SJSA1 (cell line): ENCODE measurements around the gene LRRC37A3. TPM values are rescaled to one million over a fixed set of nuclear protein-coding genes. Genes with fewer than 3 reads are reported as not detected.
A peak's percentile ranks its signal among the peaks of the same experiment; 100 is the strongest.
"Not testable (repeated sequence)": the region's sequence is repeated elsewhere in the genome, so short reads cannot be mapped to it uniquely, and the experiment has no call there.

ENCODE experiments used
- DNase-seq, 2 experiments: peaks; one replicate each; pipeline ENCODE4 v3.0.0-alpha.2; 2015 to 2020; ENCODE audit warnings: low spot score in 2 of 2, low read depth in 1 of 2
- H3K27ac ChIP-seq: fragments of 250-450 bp; sonication (Bioruptor Pico); 2 replicates; pipeline ENCODE4 v1.5.1; 2020; ENCODE audit warnings: mild to moderate bottlenecking, moderate library complexity
- H3K27me3 ChIP-seq: fragments of 250-450 bp; sonication (Bioruptor Pico); replicated peaks from 2 replicates; pipeline ENCODE4 v1.5.1; 2020; ENCODE audit warnings: mild to moderate bottlenecking, moderate library complexity
- H3K36me3 ChIP-seq: fragments of 250-450 bp; sonication (Bioruptor Pico); 2 replicates; pipeline ENCODE4 v1.5.1; 2020; ENCODE audit warnings: mild to moderate bottlenecking
- H3K4me1 ChIP-seq: fragments of 250-450 bp; sonication (Bioruptor Pico); replicated peaks from 2 replicates; pipeline ENCODE4 v1.6.1; 2021; ENCODE audit warnings: mild to moderate bottlenecking
- H3K4me3 ChIP-seq: fragments of 250-450 bp; sonication (Bioruptor Pico); 2 replicates; pipeline ENCODE4 v1.5.1; 2020; ENCODE audit warnings: mild to moderate bottlenecking
- H3K9me3 ChIP-seq: fragments of 250-450 bp; sonication (Bioruptor Pico); replicated peaks from 2 replicates; pipeline ENCODE4 v1.5.1; 2020; ENCODE audit warnings: mild to moderate bottlenecking
- total RNA-seq: library from RNA; depleted of rRNA; stranded (reverse); fragments of >200 nt; shearing (Covaris generic); gene quantifications from 2 replicates; pipeline ENCODE4 v1.2.3, GENCODE V29; 2014

The LRRC37A3 gene
- total RNA-seq, 1 experiment from 2014 or later, result 3.0 TPM

GRCh38 chr17:64915244-64915643, 4.0 kb downstream of the LRRC37A3 start:
- H3K4me3 ChIP-seq, H3K9me3 ChIP-seq, H3K27ac ChIP-seq, DNase-seq, H3K27me3 ChIP-seq, H3K36me3 ChIP-seq, H3K4me1 ChIP-seq: not testable (repeated sequence)

GRCh38 chr17:64910191-64910514, 9.1 kb downstream of the LRRC37A3 start:
- not testable (repeated sequence) for H3K4me1 ChIP-seq, H3K27ac ChIP-seq, H3K27me3 ChIP-seq, H3K9me3 ChIP-seq, H3K36me3 ChIP-seq, H3K4me3 ChIP-seq, DNase-seq

- not testable (repeated sequence) for H3K9me3 ChIP-seq, H3K27me3 ChIP-seq, H3K36me3 ChIP-seq, DNase-seq, H3K4me3 ChIP-seq, H3K4me1 ChIP-seq, H3K27ac ChIP-seq
Measured at GRCh38 chr17:64909511-64910190, 9.6 kb downstream of the LRRC37A3 start.

DNA sequence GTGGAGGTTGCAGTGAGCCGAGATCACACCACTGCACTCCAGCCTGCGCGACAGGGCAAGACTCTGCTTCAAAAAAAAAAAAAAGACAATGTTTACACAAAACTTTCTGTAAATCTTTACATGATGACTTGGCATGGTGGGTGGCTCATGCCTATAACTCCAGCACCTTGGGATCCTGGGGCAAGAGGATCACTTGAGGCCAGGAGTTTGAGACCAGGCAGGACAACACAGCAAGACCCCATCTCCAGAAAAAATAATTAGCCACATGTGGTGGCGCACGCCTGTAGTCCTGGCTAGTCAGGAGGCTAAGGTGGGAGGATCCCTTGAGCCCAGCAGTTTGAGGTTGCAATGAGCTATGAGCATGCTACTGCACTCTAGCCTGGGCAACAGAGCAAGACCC, 15.2 kb downstream of the LRRC37A3 start:
- H3K27ac ChIP-seq, H3K4me1 ChIP-seq, H3K36me3 ChIP-seq, H3K9me3 ChIP-seq, H3K27me3 ChIP-seq, H3K4me3 ChIP-seq, DNase-seq: not testable (repeated sequence)

- peak in 1 of 2 experiments; percentile 44 for DNase-seq
- H3K27me3 ChIP-seq, H3K36me3 ChIP-seq, H3K9me3 ChIP-seq, H3K27ac ChIP-seq, H3K4me3 ChIP-seq, H3K4me1 ChIP-seq: not testable (repeated sequence)
Measured at GRCh38 chr17:64897136-64897535, 22.1 kb downstream of the LRRC37A3 start.

DNA sequence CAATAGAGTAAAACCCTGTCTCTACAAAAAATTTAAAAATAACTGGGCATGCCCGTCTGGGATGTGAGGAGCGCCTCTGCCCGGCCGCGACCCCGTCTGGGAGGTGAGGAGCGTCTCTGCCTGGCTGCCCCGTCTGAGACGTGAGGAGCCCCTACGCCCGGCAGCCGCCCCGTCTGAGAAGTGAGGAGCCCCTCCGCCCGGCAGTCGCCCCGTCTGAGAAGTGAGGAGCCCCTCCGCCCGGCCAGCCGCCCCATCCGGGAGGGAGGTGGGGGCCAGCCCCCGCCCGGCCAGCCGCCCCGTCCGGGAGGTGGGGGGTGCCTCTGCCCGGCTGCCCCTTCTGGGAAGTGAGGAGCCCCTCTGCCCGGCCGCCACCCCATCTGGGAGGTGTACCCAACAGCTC, 45.1 kb downstream of the LRRC37A3 start:
- H3K9me3 ChIP-seq, H3K36me3 ChIP-seq, H3K4me3 ChIP-seq, H3K27me3 ChIP-seq, DNase-seq, H3K27ac ChIP-seq, H3K4me1 ChIP-seq: not testable (repeated sequence)

GRCh38 chr17:64847504-64848466, 71.5 kb downstream of the LRRC37A3 start:
- H3K27me3 ChIP-seq, H3K9me3 ChIP-seq, H3K36me3 ChIP-seq, H3K27ac ChIP-seq, H3K4me3 ChIP-seq, H3K4me1 ChIP-seq: not testable (repeated sequence)
- peak; percentile 52 to 75 for DNase-seq

GRCh38 chr17:64846892-64847291, 72.4 kb downstream of the LRRC37A3 start:
- H3K4me3 ChIP-seq, DNase-seq, H3K9me3 ChIP-seq, H3K4me1 ChIP-seq, H3K36me3 ChIP-seq, H3K27ac ChIP-seq, H3K27me3 ChIP-seq: not testable (repeated sequence)

DNA sequence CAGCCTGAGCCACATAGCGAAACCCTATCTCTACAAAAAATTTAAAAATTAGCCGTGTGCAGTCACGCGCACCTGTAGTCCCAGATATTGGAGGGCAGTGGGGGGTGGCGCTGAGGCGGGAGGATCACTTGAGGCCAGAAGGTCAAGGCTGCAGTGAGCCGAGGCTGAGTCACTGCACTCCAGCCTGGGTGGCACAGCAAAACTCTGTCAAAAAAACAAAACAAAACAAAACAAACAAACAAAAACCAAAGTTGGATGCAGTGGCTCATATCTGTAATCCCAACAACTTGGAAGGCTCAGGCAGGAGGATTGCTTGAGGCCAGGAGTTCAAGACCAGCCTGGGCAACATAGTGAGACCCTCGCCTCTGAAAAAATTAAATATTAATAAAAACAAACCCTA, 75.4 kb downstream of the LRRC37A3 start:
- H3K4me1 ChIP-seq, H3K27me3 ChIP-seq, H3K27ac ChIP-seq, H3K4me3 ChIP-seq, H3K36me3 ChIP-seq, H3K9me3 ChIP-seq: not testable (repeated sequence)
- DNase-seq, result peak in 1 of 2 experiments; percentile 46

DNA sequence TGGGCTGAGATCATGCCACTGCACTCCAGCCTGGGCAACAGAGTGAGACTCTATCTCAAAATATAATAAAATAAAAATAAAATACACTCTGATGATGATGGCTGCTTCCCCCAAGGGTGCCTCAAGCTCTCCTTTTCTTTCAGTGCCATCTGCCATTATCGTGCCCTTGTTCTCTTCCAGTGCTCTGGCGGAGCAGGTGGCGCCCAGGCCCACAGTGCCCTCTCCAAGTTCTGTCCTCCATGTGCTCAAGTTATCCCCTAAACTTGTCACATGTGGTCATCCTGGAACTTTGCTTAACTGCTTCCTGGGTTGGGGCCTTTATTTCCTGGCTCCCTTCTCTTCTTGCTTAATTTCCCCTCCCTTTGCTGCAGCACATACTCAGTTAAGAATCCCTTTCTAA, 76.4 kb downstream of the LRRC37A3 start:
- not testable (repeated sequence) for H3K4me3 ChIP-seq, H3K4me1 ChIP-seq, H3K27me3 ChIP-seq, H3K9me3 ChIP-seq, H3K27ac ChIP-seq, H3K36me3 ChIP-seq, DNase-seq

DNA sequence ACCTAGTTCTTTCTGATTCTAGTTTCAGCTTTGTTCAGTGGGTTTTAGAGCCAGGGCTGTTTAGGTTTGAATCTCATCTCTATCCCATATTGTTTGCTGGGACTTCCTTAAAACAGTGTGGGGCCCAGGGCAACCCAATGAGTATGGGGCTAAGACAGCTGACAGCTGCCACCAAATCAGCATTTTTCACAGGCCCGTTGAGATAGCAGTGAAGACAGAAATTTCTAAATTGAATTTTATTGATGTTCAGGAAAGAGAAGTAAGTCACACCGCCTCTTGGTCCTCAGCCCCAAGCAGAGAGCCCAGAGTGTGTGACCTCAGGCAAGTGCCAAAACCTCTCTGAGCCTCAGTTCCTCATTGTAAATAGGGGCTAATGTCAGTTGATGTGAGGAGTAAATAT, 78.3 kb downstream of the LRRC37A3 start:
- not testable (repeated sequence) for H3K36me3 ChIP-seq, DNase-seq, H3K27me3 ChIP-seq, H3K4me3 ChIP-seq, H3K27ac ChIP-seq, H3K9me3 ChIP-seq, H3K4me1 ChIP-seq

DNA sequence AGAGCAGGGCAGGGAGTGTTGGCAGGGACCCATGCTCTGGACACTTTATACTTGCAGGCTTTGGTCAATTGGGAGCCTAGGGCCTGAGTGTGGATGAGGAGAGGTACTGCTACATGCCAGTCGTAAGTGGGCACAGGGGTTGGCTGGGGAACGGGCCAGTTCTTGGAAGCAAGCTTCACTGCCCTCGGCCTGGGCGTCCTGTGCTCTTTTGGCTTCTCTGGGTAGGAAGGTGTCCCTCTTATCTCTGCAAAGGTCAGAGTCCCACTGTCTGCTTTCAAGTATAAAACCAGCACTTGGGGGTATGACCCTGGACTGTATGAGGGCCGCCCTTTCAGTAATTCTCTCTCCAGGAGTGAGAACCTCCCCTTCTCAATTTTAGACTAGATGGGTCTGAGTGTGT, 80.8 kb downstream of the LRRC37A3 start:
- not testable (repeated sequence) for H3K36me3 ChIP-seq, H3K27me3 ChIP-seq, DNase-seq, H3K4me1 ChIP-seq, H3K27ac ChIP-seq, H3K9me3 ChIP-seq, H3K4me3 ChIP-seq

GRCh38 chr17:64837018-64837761, 82.1 kb downstream of the LRRC37A3 start:
- Histone ChIP-seq H3K27ac (peak overlapping the region; percentile 66), H3K4me3 (peak overlapping the region; percentile 57)
- H3K36me3 ChIP-seq, H3K9me3 ChIP-seq, H3K27me3 ChIP-seq, H3K4me1 ChIP-seq: not testable (repeated sequence)
- peak; percentile 85 to 88 for DNase-seq

- Histone ChIP-seq H3K4me3 (peak overlapping the region; percentile 57), H3K27ac (peak overlapping the region; percentile 66)
- not testable (repeated sequence) for H3K4me1 ChIP-seq, DNase-seq, H3K36me3 ChIP-seq, H3K9me3 ChIP-seq, H3K27me3 ChIP-seq
Measured at GRCh38 chr17:64836623-64837017, 82.7 kb downstream of the LRRC37A3 start.
